SJCRH30 (cell line): ENCODE data around the gene SNX20. TPM values are rescaled to one million over a fixed set of nuclear protein-coding genes. Genes with fewer than 3 reads are reported as not detected.

ENCODE experiments used
- DNase-seq, 2 experiments: peaks; one replicate each; pipeline ENCODE4 v3.0.0-alpha.2; 2015 to 2020
- H3K27ac ChIP-seq: fragments of 250-450 bp; sonication (Bioruptor Pico); 2 replicates; pipeline ENCODE4 v1.5.1; 2020; ENCODE audit warnings: mild to moderate bottlenecking, moderate library complexity
- H3K27me3 ChIP-seq: fragments of 250-450 bp; sonication (Bioruptor Pico); 2 replicates; pipeline ENCODE4 v1.5.1; 2020; ENCODE audit warnings: mild to moderate bottlenecking, moderate library complexity
- H3K36me3 ChIP-seq: fragments of 250-450 bp; sonication (Bioruptor Pico); 2 replicates; pipeline ENCODE4 v1.5.1; 2020; ENCODE audit warnings: mild to moderate bottlenecking, moderate library complexity
- H3K4me1 ChIP-seq: fragments of 250-450 bp; sonication (Bioruptor Pico); 2 replicates; pipeline ENCODE4 v1.5.1; 2020; ENCODE audit warnings: mild to moderate bottlenecking, moderate library complexity
- H3K4me3 ChIP-seq: fragments of 250-450 bp; sonication (Bioruptor Pico); 2 replicates; pipeline ENCODE4 v1.5.1; 2020; ENCODE audit warnings: mild to moderate bottlenecking, moderate library complexity
- H3K9me3 ChIP-seq: fragments of 250-450 bp; sonication (Bioruptor Pico); replicated peaks from 2 replicates; pipeline ENCODE4 v1.5.1; 2020; ENCODE audit warnings: mild to moderate bottlenecking, moderate library complexity
- total RNA-seq: library from RNA; depleted of rRNA; stranded (reverse); fragments of >200 nt; shearing (Covaris generic); gene quantifications from 2 replicates; pipeline ENCODE4 v1.2.3, GENCODE V29; 2014

SNX20 gene
- total RNA-seq, 1 experiment from 2014 or later: not detected

DNA sequence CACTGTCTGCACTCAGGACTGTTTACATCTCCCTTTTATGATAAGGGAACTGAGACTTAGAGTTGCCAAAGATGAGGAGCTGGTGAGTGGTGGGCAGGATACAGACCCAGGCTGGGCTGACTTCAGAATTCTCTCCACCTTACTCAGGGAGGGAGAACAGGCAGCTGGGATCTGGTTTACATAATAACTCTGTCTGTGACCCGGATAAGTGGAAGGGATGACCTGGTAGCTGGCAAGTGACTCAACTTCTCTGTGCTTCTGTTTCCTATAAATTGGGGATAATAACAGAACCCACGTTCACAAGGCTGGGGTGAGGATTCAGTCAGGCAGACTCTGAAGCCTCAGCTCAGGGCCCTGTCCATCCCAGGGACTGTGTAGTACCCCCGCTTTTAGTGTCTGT is 2.6 kb downstream of the SNX20 start:
- Histone ChIP-seq H3K4me3 (no peak overlapping the region), H3K36me3 (no peaks in the 10 kb centered on the region), H3K9me3 (no peaks in the 10 kb centered on the region), H3K27me3 (0 out of 2 replicates have a peak, but pooled peaks cover 5% of the 10 kb centered on the region), H3K4me1 (no peaks in the 10 kb centered on the region), H3K27ac (no peak overlapping the region)
- no peak for DNase-seq

DNA sequence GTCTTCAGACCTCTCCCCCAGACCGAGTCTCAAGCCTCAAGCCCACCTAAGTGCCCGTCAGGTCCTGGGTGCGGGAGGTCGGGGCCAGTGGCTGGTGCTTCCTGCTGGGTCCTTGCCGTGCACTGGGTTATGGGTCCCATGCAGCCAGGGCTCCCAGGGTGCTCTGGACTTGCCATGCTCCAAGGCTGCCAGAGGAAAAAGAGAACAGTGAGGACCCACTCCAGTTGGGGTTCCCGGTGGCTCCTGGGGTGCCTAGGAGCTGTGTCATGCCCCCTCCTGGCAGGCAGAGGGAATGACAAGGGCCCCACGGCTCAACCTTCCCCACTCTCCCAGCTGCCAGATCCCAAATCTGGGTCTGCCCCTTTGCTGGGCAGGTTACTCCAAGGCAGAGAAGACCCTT is 3.8 kb downstream of the SNX20 start:
- H3K27ac ChIP-seq: no peak overlapping the region
- H3K4me1 ChIP-seq: no peaks in the 10 kb centered on the region
- DNase-seq: no peak
- peaks cover under 1% of the 10 kb centered on the region; the same call in 1 of the 2 replicates for H3K9me3 ChIP-seq
- no peak overlapping the region for H3K4me3 ChIP-seq
- H3K27me3 ChIP-seq: 0 out of 2 replicates have a peak, but pooled peaks cover 5% of the 10 kb centered on the region
- no peaks in the 10 kb centered on the region for H3K36me3 ChIP-seq

DNA sequence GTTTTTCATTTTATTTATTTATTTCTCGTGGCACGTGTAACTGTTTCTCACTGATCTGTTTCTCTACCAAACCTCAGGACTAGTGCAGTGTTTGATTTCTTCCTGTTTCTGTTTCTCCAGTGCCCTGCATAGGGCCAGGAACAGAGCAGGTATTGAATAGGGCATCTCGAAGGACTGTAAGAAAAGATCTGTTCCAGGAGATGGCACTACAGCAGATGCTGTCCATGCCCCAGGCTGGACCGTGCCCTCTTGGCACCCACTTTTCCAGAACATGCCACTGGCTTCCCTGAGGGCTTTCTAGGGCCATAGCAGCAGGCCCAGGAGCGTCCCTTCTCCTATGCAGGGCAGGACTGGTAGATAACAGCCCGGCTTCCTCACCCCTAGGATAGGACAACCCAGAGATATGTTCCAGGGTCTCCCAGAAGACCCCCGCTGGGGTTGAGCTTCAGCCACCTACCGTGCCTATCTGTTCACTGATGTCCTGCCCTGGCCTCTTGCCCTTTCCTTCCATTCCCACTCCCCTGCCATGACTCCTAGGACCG is 4.4 kb downstream of the SNX20 start:
- Histone ChIP-seq H3K4me3 (no peak overlapping the region), H3K27me3 (0 out of 2 replicates have a peak, but pooled peaks cover 5% of the 10 kb centered on the region), H3K9me3 (peaks cover 6% of the 10 kb centered on the region), H3K36me3 (no peaks in the 10 kb centered on the region), H3K4me1 (no peaks in the 10 kb centered on the region), H3K27ac (no peak overlapping the region)
- DNase-seq: no peak

DNA sequence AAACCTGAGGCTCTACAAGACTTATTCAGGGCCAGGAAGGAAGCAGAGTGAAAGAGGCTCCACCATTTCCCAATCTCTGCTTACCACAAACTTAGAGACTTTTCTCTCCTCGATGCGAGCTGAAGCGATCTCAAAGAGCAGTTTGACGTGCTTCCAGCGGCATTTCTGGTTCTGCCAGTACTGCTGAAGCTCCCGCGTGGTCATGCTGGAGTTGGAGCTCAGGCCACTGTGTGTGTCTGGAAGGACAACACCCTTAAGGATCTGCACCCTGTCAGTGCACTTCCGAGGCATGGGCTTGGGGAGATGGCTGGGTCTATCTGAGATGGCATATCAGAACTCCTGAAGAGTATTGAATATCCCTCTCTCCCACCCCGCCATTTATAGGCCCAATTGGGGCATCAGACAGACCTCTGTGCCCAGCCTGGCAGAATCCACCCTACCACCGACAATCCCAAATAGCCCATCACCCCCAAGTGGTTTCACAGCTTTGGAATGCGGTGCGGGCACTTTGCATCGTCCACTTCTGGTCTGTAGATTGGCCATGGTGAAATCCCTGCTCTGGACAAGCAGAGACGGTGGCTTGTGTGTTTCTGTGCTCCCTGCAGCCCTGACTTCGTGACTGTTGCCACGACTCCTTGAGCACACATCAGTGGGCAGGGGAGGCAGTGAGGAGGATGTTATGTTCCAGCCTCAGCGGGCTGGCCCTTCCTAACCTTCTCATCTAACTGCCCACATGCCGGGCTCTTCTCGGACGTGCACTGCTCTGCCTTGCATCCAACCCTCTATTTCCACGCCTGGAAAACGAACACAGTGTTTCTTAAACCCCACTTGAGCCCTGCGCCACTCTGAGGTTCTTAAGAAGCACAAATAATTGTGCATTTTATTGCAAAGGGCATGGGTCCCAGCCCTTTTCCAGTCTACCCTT is 5.2 kb downstream of the SNX20 start:
- Histone ChIP-seq H3K27me3 (0 out of 2 replicates have a peak, but pooled peaks cover 5% of the 10 kb centered on the region), H3K4me3 (no peak overlapping the region), H3K9me3 (peaks cover 13% of the 10 kb centered on the region), H3K4me1 (no peaks in the 10 kb centered on the region), H3K36me3 (no peaks in the 10 kb centered on the region), H3K27ac (no peak overlapping the region)
- DNase-seq: no peak

DNA sequence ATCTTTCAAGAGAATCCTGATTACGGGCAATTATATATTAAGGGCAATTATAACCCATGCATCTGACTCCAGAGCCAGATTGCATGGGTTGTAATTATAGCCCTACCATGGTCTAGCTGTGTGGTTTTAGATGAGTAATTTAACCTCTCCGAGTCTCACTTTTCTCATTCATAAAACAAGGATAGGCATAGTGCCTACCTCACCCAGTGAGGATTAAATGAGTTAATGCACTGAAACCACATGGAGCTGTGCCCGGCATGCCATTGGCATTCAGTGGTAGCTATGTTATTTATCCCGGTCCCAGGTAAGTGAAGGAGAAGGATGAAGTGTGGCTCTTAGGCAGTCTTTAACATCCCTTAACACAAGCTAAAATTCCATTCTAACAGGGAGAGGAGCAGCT is 6.3 kb downstream of the SNX20 start:
- no peak overlapping the region for H3K4me3 ChIP-seq
- no peaks in the 10 kb centered on the region for H3K4me1 ChIP-seq
- H3K9me3 ChIP-seq: peaks cover 13% of the 10 kb centered on the region
- no peaks in the 10 kb centered on the region for H3K36me3 ChIP-seq
- H3K27ac ChIP-seq: no peak overlapping the region
- H3K27me3 ChIP-seq: 0 out of 2 replicates have a peak, but pooled peaks cover 5% of the 10 kb centered on the region
- DNase-seq: no peak

DNA sequence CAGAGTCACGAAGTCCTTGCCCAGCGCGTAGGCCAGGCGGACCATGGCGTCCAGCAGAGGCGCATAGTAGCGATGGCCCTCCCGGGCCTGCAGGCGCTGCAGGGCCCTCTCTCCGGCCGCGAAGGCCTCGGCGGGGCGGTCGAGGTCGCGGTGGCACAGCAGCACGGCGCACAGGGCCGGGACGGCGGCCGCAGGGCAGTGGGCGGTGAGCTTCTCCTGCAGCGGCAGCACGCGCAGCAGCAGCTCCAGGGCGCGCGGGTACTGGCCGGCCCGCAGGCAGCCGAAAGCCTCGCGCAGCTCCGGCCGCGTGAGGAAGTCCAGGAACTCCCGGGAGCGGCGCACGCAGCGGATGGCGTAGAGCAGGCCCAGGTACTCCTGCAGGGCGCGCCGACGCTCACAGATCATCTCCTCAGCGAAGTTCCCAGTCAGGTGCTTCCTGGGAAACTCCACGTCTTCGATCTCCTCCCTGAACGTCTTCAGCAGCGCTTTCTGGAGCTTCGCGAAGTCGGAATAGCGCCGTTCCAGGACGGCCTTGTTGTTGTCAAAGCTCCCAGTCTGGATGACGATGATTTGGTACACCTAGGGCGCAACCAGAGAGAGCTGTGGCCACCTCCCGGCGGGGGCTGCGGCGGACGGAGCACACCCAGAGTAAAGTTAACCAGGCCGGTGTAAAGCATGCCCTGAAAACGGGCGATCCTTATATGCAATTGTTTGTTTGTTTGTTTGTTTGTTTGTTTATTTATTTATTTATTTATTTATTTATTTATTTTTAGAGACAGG is 7.4 kb downstream of the SNX20 start:
- H3K9me3 ChIP-seq: peaks cover 13% of the 10 kb centered on the region
- no peak overlapping the region for H3K4me3 ChIP-seq
- no peaks in the 10 kb centered on the region for H3K4me1 ChIP-seq
- H3K27me3 ChIP-seq: 0 out of 2 replicates have a peak, but pooled peaks cover 5% of the 10 kb centered on the region
- no peaks in the 10 kb centered on the region for H3K36me3 ChIP-seq
- DNase-seq: no peak
- no peak overlapping the region for H3K27ac ChIP-seq

DNA sequence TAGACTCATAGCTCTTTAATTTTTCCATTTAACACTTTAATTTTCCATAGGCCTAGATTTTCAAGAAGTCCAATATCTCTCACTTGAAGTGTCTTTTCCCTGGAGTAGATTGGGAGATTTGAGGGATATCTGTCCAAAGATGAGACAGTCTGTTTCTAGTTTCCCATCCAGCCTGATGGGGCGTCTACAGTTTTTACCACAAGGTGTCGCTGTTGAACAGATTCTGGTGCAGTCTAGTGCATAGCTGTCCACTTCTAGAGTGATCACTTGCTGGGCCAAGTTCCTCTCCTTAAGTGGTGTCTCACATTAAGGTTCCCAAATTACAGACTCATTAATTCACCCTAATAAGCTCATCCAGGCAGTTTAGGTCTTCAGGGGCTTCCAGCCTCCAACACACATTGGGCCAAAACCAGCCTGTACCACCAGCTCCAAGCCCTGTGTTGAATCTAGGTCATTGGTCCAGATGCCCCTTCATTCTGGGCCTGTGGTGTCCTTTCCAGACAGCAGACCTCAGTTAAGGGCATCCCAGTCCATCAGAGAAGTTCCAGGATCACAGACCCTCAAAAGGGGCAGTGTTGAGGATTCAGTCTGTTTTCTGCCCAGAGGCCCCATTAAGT is 9.4 kb downstream of the SNX20 start:
- Histone ChIP-seq H3K4me1 (no peaks in the 10 kb centered on the region), H3K9me3 (peaks cover 13% of the 10 kb centered on the region), H3K27me3 (0 out of 2 replicates have a peak, but pooled peaks cover 5% of the 10 kb centered on the region), H3K36me3 (no peaks in the 10 kb centered on the region), H3K27ac (no peak overlapping the region), H3K4me3 (no peak overlapping the region)
- DNase-seq: peak; percentile 23 to 64

DNA sequence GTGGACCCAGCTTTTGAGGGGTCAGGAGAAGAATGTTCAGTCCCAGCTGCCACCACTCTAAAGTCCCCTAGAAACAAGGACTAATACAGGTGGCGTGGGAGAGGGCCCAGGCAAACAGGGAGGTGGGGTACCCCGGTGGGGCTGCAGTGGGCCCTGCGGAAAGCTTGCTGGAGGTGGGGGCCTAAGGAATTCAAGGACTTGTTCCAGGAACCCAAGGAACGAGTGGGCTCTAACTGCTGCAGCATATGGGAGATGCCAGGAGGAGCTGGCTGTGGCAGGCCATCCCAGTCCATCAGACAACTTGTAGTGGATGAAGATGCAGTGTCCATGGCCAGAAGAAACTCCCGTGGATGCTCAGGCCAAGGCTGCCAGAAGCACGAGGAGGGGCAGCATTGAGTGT is 10.6 kb downstream of the SNX20 start:
- no peaks in the 10 kb centered on the region for H3K36me3 ChIP-seq
- no peak for DNase-seq
- no peaks in the 10 kb centered on the region for H3K27me3 ChIP-seq
- no peak overlapping the region for H3K4me3 ChIP-seq
- peaks cover 13% of the 10 kb centered on the region for H3K9me3 ChIP-seq
- no peaks in the 10 kb centered on the region for H3K4me1 ChIP-seq
- no peak overlapping the region for H3K27ac ChIP-seq

DNA sequence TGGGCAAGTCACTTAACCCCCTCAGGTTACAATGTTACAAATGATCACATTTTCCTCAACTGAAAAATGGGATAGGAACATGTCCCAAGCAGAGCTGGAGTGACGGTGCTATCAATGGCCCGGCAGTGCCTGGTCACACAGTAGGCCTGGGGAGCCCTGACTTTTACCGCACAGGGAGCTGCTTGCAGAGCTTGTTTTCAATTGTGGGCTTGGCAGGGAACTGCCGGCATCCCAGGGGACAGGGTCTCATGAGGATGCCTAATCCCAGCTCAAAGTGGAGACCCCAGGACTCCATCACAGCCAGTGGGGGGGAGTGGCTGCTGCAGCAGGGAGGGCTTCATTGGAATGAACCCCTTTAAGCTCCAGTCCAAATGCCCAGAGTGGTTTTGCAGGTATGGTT is 11.4 kb downstream of the SNX20 start:
- Histone ChIP-seq H3K4me1 (no peaks in the 10 kb centered on the region), H3K36me3 (no peaks in the 10 kb centered on the region), H3K4me3 (no peak overlapping the region), H3K27ac (no peak overlapping the region), H3K9me3 (peaks cover 13% of the 10 kb centered on the region), H3K27me3 (no peaks in the 10 kb centered on the region)
- no peak for DNase-seq

DNA sequence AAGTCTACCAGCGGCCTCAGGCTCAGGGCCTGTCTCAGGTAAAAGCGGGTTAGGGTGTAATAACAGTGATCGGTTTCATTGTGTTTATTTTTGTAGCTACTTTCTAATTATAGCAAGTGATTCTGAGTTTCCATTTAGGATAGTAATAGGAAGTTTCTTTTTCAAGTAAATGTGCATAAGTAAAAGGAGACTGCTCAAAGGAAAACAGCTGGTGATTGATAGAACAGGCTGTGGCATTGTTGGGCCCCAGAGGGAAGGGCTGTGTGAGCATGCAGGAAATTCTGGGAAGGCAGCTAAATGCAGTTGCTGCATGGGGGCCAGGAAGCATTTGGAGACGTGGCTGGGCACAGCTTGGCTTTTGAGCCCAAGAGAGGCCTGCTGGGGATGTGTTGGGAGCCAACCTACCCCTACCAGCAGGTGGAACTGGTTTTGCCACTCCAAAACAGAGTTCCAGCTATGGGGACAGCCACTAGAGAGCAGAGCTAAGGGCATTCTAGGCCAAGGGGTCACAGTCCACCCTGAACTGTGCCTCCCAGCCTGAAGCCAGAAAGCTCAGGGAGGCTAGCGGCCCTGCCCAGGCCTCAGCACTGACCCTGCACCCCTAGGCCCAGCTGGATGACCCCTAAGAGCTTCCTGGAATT is 12.6 kb downstream of the SNX20 start:
- no peaks in the 10 kb centered on the region for H3K4me1 ChIP-seq
- H3K4me3 ChIP-seq: no peak overlapping the region
- H3K27ac ChIP-seq: no peak overlapping the region
- H3K36me3 ChIP-seq: no peaks in the 10 kb centered on the region
- H3K9me3 ChIP-seq: peaks cover 13% of the 10 kb centered on the region
- H3K27me3 ChIP-seq: no peaks in the 10 kb centered on the region
- peak; percentile 14 to 40 for DNase-seq

DNA sequence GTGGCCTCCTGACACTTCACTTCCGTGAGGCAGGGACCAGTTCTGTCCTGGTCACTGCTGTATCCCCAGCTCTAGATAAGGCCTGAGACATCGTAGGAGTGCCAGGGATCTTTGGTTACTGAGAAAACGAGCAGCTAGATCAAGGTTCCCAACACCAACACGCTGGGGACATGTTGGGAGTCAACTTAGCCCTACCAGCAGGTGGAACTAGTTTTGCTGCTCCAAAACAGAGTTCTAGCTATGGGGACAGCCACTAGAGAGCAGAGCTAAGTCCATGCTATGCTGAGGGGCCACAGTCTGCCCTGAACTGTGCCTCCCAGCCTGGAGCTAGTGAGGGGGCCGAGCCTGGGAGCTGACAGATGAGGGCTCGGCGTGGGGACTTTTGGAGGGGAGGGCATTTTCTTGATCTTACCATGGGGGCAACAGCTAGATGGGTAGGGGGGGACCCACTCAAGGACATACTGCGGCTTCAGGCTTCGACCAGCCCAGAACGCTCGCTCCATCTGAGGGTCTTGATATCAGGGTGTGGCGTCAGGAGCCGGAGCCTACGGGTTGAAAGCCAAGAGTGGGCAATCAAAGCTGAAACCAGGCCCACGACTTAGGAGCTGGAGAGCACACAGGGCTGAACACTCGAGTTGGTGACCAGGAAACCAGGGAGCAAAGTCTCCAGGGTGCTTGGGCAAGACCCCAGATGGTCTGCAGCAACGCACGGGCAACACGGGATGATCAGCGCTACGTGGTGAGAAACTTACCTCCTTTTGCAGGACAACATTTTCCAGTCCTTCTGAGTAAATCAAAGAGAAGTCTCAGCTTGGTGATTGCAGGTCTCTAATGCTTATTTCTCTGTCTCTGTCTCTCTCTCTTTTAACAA is 13.4 kb downstream of the SNX20 start:
- Histone ChIP-seq H3K9me3 (peaks cover 13% of the 10 kb centered on the region), H3K27ac (no peak overlapping the region), H3K4me1 (no peaks in the 10 kb centered on the region), H3K27me3 (no peaks in the 10 kb centered on the region), H3K36me3 (no peaks in the 10 kb centered on the region), H3K4me3 (no peak overlapping the region)
- DNase-seq: no peak

DNA sequence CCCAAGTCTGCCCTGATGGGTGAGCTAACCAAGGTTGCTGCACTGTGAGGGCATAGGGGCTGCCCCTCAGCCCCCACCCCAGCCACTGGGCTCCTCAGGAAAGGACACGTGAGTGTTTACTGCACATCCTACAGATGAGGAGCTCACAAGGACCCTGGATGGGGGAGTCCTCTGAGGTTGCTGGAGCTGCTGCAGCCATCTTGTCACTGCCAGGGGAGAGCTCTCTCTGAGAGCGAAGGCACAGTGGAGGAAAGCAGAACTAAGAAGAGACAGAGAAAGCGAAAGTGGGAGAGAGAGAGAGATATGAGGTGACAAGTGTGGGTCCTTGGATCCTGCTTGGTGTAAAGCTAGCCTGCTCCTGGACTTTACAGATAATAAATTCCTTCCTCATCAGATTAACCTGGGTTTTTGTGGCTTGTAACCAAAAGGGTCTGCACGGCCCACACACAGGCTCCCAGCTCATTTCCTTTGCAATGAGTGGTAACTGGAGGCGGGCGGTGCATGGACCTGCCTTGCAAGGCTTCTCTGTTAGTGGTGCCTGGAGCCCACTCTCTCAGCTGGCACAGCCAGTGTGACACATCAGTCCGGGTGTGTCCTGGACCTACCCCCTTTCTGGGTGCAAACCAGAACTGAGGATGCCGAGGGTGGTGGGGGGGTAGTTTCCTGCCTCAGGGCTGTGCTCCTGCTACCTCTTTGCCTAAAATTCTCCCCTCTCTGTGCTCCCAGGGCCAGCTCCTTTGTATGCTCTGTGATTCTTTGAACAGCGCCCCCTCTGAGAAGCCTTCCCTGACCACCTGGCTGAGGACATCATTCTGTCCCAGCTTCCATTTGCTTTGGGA is 14.2 kb downstream of the SNX20 start:
- H3K4me1 ChIP-seq: no peaks in the 10 kb centered on the region
- no peaks in the 10 kb centered on the region for H3K36me3 ChIP-seq
- peaks cover 8% of the 10 kb centered on the region for H3K9me3 ChIP-seq
- H3K4me3 ChIP-seq: no peak overlapping the region
- no peak overlapping the region for H3K27ac ChIP-seq
- DNase-seq: peak in 1 of 2 experiments; percentile 43
- no peaks in the 10 kb centered on the region for H3K27me3 ChIP-seq
